ENCODE measurements around the gene KL. TPM values are rescaled to one million over a fixed set of nuclear protein-coding genes. Genes with fewer than 3 reads are reported as not detected.

KL gene
- total RNA-seq, 2 donors from 2014 or later: 0.09 TPM; not detected in 1

GRCh38 chr13:33110386-33110712, 94.1 kb downstream of the KL start:
- DNase-seq: no peak
- H3K36me3 ChIP-seq (ENCODE audit: control insufficient read depth, insufficient read depth, low read length): no peaks in the 10 kb centered on the region
- no peak overlapping the region for H3K27ac ChIP-seq (ENCODE audit: low read depth, low read length)
- no peak overlapping the region for H3K9ac ChIP-seq (ENCODE audit: extremely low read depth, low read length, poor library complexity, severe bottlenecking)
- no peak overlapping the region for H3K4me3 ChIP-seq (ENCODE audit: low read length)
- no peaks in the 10 kb centered on the region for H3K4me1 ChIP-seq (ENCODE audit: control insufficient read depth, insufficient read depth, low read length)
- Mint-ChIP-seq H3K4me3 (no peak overlapping the region), H3K4me1 (peaks cover 23% of the 10 kb centered on the region), H3K36me3 (ENCODE audit: low read depth) (peaks cover 2% of the 10 kb centered on the region), H3K9me3 (no peaks in the 10 kb centered on the region), H3K27ac (no peak overlapping the region), H3K27me3 (ENCODE audit: insufficient read depth) (peaks cover 33% of the 10 kb centered on the region)
- peaks cover 47% of the 10 kb centered on the region for H3K27me3 ChIP-seq (ENCODE audit: control insufficient read depth, insufficient read depth, low read length, poor library complexity, severe bottlenecking)
- no peaks in the 10 kb centered on the region for H3K9me3 ChIP-seq (ENCODE audit: control insufficient read depth, low read length)
- TF ChIP-seq CTCF (conservative IDR thresholded peaks at IDR 0.05): no peak
- WGBS, 2 experiments (ENCODE audit: insufficient coverage in 1 of 2, insufficient read length in 1 of 2): 98% methylated on average over 5 of the region's 5 CpGs

GRCh38 chr13:33110713-33111413, 94.6 kb downstream of the KL start:
- no peaks in the 10 kb centered on the region for H3K9me3 Mint-ChIP-seq
- H3K27me3 Mint-ChIP-seq (ENCODE audit: insufficient read depth): peaks cover 35% of the 10 kb centered on the region
- H3K4me1 Mint-ChIP-seq: peaks cover 27% of the 10 kb centered on the region
- no peaks in the 10 kb centered on the region for H3K36me3 ChIP-seq (ENCODE audit: control insufficient read depth, insufficient read depth, low read length)
- 92 to 94% methylated on average over 12 to 14 of the region's 14 CpGs for WGBS, 2 experiments (ENCODE audit: insufficient coverage in 1 of 2, insufficient read length in 1 of 2)
- H3K4me1 ChIP-seq (ENCODE audit: control insufficient read depth, insufficient read depth, low read length): no peaks in the 10 kb centered on the region
- H3K27ac ChIP-seq (ENCODE audit: low read depth, low read length): no peak overlapping the region
- no peak overlapping the region for H3K4me3 ChIP-seq (ENCODE audit: low read length)
- no peak for TF ChIP-seq CTCF (conservative IDR thresholded peaks at IDR 0.05)
- DNase-seq: no peak
- no peak overlapping the region for H3K9ac ChIP-seq (ENCODE audit: extremely low read depth, low read length, poor library complexity, severe bottlenecking)
- no peaks in the 10 kb centered on the region for H3K9me3 ChIP-seq (ENCODE audit: control insufficient read depth, low read length)
- H3K4me3 Mint-ChIP-seq: no peak overlapping the region
- peaks cover 50% of the 10 kb centered on the region for H3K27me3 ChIP-seq (ENCODE audit: control insufficient read depth, insufficient read depth, low read length, poor library complexity, severe bottlenecking)
- no peak overlapping the region for H3K27ac Mint-ChIP-seq
- H3K36me3 Mint-ChIP-seq (ENCODE audit: low read depth): peaks cover 2% of the 10 kb centered on the region

GRCh38 chr13:33111414-33112110, 95.3 kb downstream of the KL start:
- no peak overlapping the region for H3K9ac ChIP-seq (ENCODE audit: extremely low read depth, low read length, poor library complexity, severe bottlenecking)
- H3K27me3 ChIP-seq (ENCODE audit: control insufficient read depth, insufficient read depth, low read length, poor library complexity, severe bottlenecking): peaks cover 48% of the 10 kb centered on the region
- H3K27ac ChIP-seq (ENCODE audit: low read depth, low read length): no peak overlapping the region

More at GRCh38 chr13:33111414-33112110, 95.3 kb downstream of the KL start:
- H3K4me3 Mint-ChIP-seq: no peak overlapping the region
- WGBS, 2 experiments (ENCODE audit: insufficient coverage in 1 of 2, insufficient read length in 1 of 2): 92 to 95% methylated on average over 7 to 9 of the region's 9 CpGs
- Histone ChIP-seq H3K36me3 (ENCODE audit: control insufficient read depth, insufficient read depth, low read length) (no peaks in the 10 kb centered on the region), H3K4me1 (ENCODE audit: control insufficient read depth, insufficient read depth, low read length) (peaks cover 4% of the 10 kb centered on the region), H3K9me3 (ENCODE audit: control insufficient read depth, low read length) (no peaks in the 10 kb centered on the region), H3K4me3 (ENCODE audit: low read length) (no peak overlapping the region)
- no peaks in the 10 kb centered on the region for H3K9me3 Mint-ChIP-seq
- H3K27me3 Mint-ChIP-seq (ENCODE audit: insufficient read depth): peaks cover 32% of the 10 kb centered on the region
- peaks cover 34% of the 10 kb centered on the region for H3K4me1 Mint-ChIP-seq
- TF ChIP-seq CTCF (conservative IDR thresholded peaks at IDR 0.05): no peak
- DNase-seq: no peak
- H3K27ac Mint-ChIP-seq: no peak overlapping the region
- no peaks in the 10 kb centered on the region for H3K36me3 Mint-ChIP-seq (ENCODE audit: low read depth)
